Fibroblast of lung (primary cell): ENCODE results near the gene HAO1.

Experiments
- EZH2 ChIP-seq: IDR thresholded peaks from 2 replicates; pipeline ENCODE4 v1.5.1; 2012; ENCODE audit warnings: low read length, control low read depth, mild to moderate bottlenecking; ENCODE audit errors: missing control alignments
- TF ChIP-seq, protein P1 (sequence below), 2 donors: IDR thresholded peaks in 1 of 2; conservative IDR thresholded peaks in 1 of 2; 1 replicate in 1 of 2; 2 replicates in 1 of 2; pipeline ENCODE4 v1.5.1; 2011 to 2012; ENCODE audit warnings: low read length in 2 of 2, control low read depth in 1 of 2, inconsistent platforms in 1 of 2, low read depth in 1 of 2, mild to moderate bottlenecking in 1 of 2

DNA sequence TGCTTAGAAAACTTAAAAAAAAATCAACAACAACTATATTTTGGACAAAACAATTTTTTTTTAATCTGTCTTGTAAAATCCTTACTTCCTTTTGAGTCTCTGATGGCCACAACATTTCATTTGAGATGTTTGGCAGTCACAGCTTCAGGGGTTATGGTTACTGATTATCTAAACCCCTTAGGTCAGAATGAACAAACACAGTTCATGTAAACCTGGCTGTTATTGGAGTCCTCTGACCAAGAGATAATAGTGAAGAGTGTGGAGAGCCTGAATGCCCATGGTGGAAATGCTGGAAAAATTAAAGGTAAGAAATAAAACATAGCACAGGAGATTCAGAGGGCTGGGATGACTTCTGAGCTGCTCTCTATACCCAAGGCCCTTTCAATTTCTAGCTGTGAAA, 41.1 kb upstream of the HAO1 start:
- TF ChIP-seq, protein P1, sequence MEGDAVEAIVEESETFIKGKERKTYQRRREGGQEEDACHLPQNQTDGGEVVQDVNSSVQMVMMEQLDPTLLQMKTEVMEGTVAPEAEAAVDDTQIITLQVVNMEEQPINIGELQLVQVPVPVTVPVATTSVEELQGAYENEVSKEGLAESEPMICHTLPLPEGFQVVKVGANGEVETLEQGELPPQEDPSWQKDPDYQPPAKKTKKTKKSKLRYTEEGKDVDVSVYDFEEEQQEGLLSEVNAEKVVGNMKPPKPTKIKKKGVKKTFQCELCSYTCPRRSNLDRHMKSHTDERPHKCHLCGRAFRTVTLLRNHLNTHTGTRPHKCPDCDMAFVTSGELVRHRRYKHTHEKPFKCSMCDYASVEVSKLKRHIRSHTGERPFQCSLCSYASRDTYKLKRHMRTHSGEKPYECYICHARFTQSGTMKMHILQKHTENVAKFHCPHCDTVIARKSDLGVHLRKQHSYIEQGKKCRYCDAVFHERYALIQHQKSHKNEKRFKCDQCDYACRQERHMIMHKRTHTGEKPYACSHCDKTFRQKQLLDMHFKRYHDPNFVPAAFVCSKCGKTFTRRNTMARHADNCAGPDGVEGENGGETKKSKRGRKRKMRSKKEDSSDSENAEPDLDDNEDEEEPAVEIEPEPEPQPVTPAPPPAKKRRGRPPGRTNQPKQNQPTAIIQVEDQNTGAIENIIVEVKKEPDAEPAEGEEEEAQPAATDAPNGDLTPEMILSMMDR (conservative IDR thresholded peaks at IDR 0.05 in 1 of 2, IDR thresholded peaks at IDR 0.05 in 1 of 2; ENCODE audit: low read depth in 1 of 2, low read length in 2 of 2), result no peak
- TF ChIP-seq EZH2, result no peak
